ENCODE data around the gene DENND1A.

- TF ChIP-seq CTCF (IDR thresholded peaks at IDR 0.05; ENCODE audit: low read depth, low read length, missing input control) (no peak), NR2F2 (IDR thresholded peaks at IDR 0.05) (no peak), EGR1 (IDR thresholded peaks at IDR 0.05; ENCODE audit: low read depth in 2 of 2) (no peak), ATF3 (IDR thresholded peaks at IDR 0.05) (no peak), RXRA (IDR thresholded peaks at IDR 0.05) (no peak), SP1 (IDR thresholded peaks at IDR 0.05) (no peak), MAX (IDR thresholded peaks at IDR 0.05) (no peak)
These were observed 211.7 kb downstream of the DENND1A start for GRCh38 chr9:123718188-123718587.
